ENCODE data around the gene ZNF789. TPM values are rescaled to one million over a fixed set of nuclear protein-coding genes. Genes with fewer than 3 reads are reported as not detected.
A peak's percentile ranks its signal among the peaks of the same experiment; 100 is the strongest.

ZNF789 gene
- total and polyA plus RNA-seq, 9 of the 15 experiments (the other 6 are each of a cell fraction or from before 2014, with no cell fraction given) = 6.1 to 57.0 (median 24.8) TPM

- no peak for TF ChIP-seq FOXP4 (CRISPR knock-in tag; IDR thresholded peaks at IDR 0.05; ENCODE audit: borderline replicate concordance)
- TF ChIP-seq SIX5 (IDR thresholded peaks at IDR 0.05; ENCODE audit: borderline replicate concordance in 1 of 2, insufficient read depth in 1 of 2, low read depth in 1 of 2, low read length in 2 of 2) = peak in 1 of 2 experiments; percentile 5; a peak in 1 of 4 replicates
- TF ChIP-seq CREB5 (CRISPR knock-in tag; IDR thresholded peaks at IDR 0.05) = 0 out of 2 replicates have a peak, but pooled peaks have one; percentile 44
- TF ChIP-seq, protein P1, sequence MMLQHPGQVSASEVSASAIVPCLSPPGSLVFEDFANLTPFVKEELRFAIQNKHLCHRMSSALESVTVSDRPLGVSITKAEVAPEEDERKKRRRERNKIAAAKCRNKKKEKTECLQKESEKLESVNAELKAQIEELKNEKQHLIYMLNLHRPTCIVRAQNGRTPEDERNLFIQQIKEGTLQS (IDR thresholded peaks at IDR 0.05) = peak; percentile 62; the same call in 1 of the 2 replicates
- TF ChIP-seq, protein P1 (CRISPR knock-in tag; conservative IDR thresholded peaks at IDR 0.05) = peak; percentile 77
- TF ChIP-seq TBL1XR1 (IDR thresholded peaks at IDR 0.05; ENCODE audit: low read length in 2 of 2) = peak; percentile 23 to 68; a peak in 1 of 4 replicates
- no peak for TF ChIP-seq FOS (IDR thresholded peaks at IDR 0.05; ENCODE audit: extremely low read depth, insufficient read length)
- TF ChIP-seq LCOR (CRISPR knock-in tag; IDR thresholded peaks at IDR 0.05) = peak; percentile 91
- peak; percentile 63; the same call in 1 of the 2 replicates for TF ChIP-seq POLR2AphosphoS2 (IDR thresholded peaks at IDR 0.05; ENCODE audit: low read length)
- TF ChIP-seq, protein P2, sequence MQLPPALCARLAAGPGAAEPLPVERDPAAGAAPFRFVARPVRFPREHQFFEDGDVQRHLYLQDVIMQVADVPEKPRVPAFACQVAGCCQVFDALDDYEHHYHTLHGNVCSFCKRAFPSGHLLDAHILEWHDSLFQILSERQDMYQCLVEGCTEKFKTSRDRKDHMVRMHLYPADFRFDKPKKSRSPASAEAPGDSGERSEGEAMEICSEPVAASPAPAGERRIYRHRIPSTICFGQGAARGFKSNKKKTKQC (CRISPR knock-in tag; IDR thresholded peaks at IDR 0.05) = peak; percentile 65; the same call in 1 of the 2 replicates
- TF ChIP-seq, protein P3, sequence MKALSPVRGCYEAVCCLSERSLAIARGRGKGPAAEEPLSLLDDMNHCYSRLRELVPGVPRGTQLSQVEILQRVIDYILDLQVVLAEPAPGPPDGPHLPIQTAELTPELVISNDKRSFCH (CRISPR knock-in tag; IDR thresholded peaks at IDR 0.05) = no peak
- TF ChIP-seq, protein P3 (tag; IDR thresholded peaks at IDR 0.05) = no peak
- no peak for TF ChIP-seq MAFK (IDR thresholded peaks at IDR 0.05; ENCODE audit: low read length)
- no peak for TF ChIP-seq CBFB (CRISPR knock-in tag; IDR thresholded peaks at IDR 0.05)
- no peak; a peak in 1 of 4 replicates for TF ChIP-seq CSDE1 (IDR thresholded peaks at IDR 0.05)
- TF ChIP-seq, protein P4, sequence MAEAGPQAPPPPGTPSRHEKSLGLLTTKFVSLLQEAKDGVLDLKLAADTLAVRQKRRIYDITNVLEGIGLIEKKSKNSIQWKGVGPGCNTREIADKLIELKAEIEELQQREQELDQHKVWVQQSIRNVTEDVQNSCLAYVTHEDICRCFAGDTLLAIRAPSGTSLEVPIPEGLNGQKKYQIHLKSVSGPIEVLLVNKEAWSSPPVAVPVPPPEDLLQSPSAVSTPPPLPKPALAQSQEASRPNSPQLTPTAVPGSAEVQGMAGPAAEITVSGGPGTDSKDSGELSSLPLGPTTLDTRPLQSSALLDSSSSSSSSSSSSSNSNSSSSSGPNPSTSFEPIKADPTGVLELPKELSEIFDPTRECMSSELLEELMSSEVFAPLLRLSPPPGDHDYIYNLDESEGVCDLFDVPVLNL (CRISPR knock-in tag; IDR thresholded peaks at IDR 0.05; ENCODE audit: low read depth) = peak; percentile 17; the same call in 1 of the 2 replicates
Measured at GRCh38 chr7:99499721-99500636, 27.3 kb downstream of the ZNF789 start, which contains the start of gene ZNF394 (continued).

Measured in K562 (cell line).